Karpas-422 (cell line): ENCODE data around the gene PRDM16. TPM values are rescaled to one million over a fixed set of nuclear protein-coding genes. Genes with fewer than 3 reads are reported as not detected.

Experiments used
- DNase-seq: peaks from one replicate; pipeline ENCODE4 v3.0.0-alpha.2; 2015
- H2AFZ ChIP-seq: fragments of 200-600 bp; sonication (generic); 2 replicates; pipeline ENCODE4 v1.6.1; 2014; ENCODE audit warnings: antibody characterized with exemption, low read length, mixed read lengths
- H3K27ac ChIP-seq: fragments of 200-600 bp; sonication (generic); 2 replicates; pipeline ENCODE4 v1.5.1; 2014; ENCODE audit warnings: mild to moderate bottlenecking, low read length, moderate library complexity
- H3K27me3 ChIP-seq: fragments of 200-600 bp; sonication (generic); 2 replicates; pipeline ENCODE4 v1.6.1; 2014; ENCODE audit warnings: low read length, mixed read lengths
- H3K36me3 ChIP-seq: fragments of 200-600 bp; sonication (generic); 2 replicates; pipeline ENCODE4 v1.6.1; 2014; ENCODE audit warnings: low read length, mixed read lengths; ENCODE audit not compliant: insufficient read depth
- H3K4me1 ChIP-seq: fragments of 200-600 bp; sonication (generic); 2 replicates; pipeline ENCODE4 v1.6.1; 2014; ENCODE audit warnings: mild to moderate bottlenecking, low read length, mixed read lengths
- H3K4me2 ChIP-seq: fragments of 200-600 bp; sonication (generic); 2 replicates; pipeline ENCODE4 v1.6.1; 2014; ENCODE audit warnings: low read length, low read depth, mild to moderate bottlenecking; ENCODE audit not compliant: poor library complexity, severe bottlenecking
- H3K4me3 ChIP-seq: fragments of 200-600 bp; sonication (generic); 2 replicates; pipeline ENCODE4 v1.5.1; 2014; ENCODE audit warnings: mild to moderate bottlenecking, antibody characterized with exemption, low read length, mixed read lengths
- H3K79me2 ChIP-seq: fragments of 200-600 bp; sonication (generic); 2 replicates; pipeline ENCODE4 v1.6.1; 2014; ENCODE audit warnings: mild to moderate bottlenecking, low read length, mixed read lengths
- H3K9ac ChIP-seq: fragments of 200-600 bp; sonication (generic); 2 replicates; pipeline ENCODE4 v1.6.0; 2014; ENCODE audit warnings: low read length
- H3K9me2 ChIP-seq: fragments of 200-600 bp; sonication (generic), shearing (Covaris generic); replicated peaks from 2 replicates; pipeline ENCODE4 v1.6.0; 2014; ENCODE audit warnings: mild to moderate bottlenecking, low read length, moderate library complexity; ENCODE audit not compliant: insufficient read depth
- H3K9me3 ChIP-seq: fragments of 300-700, 200-600 bp; sonication (generic); 2 replicates; pipeline ENCODE4 v1.6.1; 2014; ENCODE audit warnings: low read length, mixed read lengths
- H4K20me1 ChIP-seq: fragments of 200-600 bp; sonication (generic); 2 replicates; pipeline ENCODE4 v1.6.1; 2014; ENCODE audit warnings: mild to moderate bottlenecking, antibody characterized with exemption, low read length, low read depth; ENCODE audit not compliant: insufficient read depth
- total RNA-seq: library from RNA; depleted of rRNA; stranded (reverse); fragments of >200 nt; shearing (Covaris generic); gene quantifications from 2 replicates; pipeline ENCODE4 v1.2.3, GENCODE V29; 2014; ENCODE audit warnings: low replicate concordance

Gene PRDM16
- total RNA-seq, 1 experiment from 2014 or later: not detected

DNA sequence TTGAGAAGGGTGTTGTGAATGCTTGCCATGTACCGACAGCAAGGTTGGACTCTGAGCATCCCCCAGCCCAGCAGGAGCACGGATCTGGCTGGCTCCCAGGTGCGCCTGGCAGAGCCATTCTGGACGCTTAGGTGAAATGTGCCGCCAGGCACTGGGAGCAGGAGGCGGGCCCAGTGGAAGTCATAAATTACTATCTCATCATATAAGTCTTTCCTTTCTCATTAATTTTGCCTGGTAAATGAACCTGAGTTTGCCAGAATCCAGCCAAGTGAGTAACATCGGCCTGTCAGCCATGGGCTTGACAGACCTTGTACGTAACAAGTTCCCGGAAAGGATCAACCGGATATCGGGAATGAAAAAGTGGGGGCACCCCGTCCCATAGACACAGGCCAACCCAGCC lies 206.0 kb downstream of the PRDM16 start:
- no peaks in the 10 kb centered on the region for H3K36me3 ChIP-seq
- H3K9me3 ChIP-seq: no peaks in the 10 kb centered on the region
- H3K27ac ChIP-seq: no peak overlapping the region
- no peaks in the 10 kb centered on the region for H4K20me1 ChIP-seq
- no peaks in the 10 kb centered on the region for H3K4me1 ChIP-seq
- H3K4me3 ChIP-seq: no peak overlapping the region
- H3K4me2 ChIP-seq: no peak overlapping the region
- no peaks in the 10 kb centered on the region for H3K79me2 ChIP-seq
- H3K9me2 ChIP-seq: no peaks in the 10 kb centered on the region
- no peaks in the 10 kb centered on the region for H3K27me3 ChIP-seq
- H2AFZ ChIP-seq: no peak overlapping the region
- DNase-seq: no peak
- H3K9ac ChIP-seq: no peak overlapping the region

DNA sequence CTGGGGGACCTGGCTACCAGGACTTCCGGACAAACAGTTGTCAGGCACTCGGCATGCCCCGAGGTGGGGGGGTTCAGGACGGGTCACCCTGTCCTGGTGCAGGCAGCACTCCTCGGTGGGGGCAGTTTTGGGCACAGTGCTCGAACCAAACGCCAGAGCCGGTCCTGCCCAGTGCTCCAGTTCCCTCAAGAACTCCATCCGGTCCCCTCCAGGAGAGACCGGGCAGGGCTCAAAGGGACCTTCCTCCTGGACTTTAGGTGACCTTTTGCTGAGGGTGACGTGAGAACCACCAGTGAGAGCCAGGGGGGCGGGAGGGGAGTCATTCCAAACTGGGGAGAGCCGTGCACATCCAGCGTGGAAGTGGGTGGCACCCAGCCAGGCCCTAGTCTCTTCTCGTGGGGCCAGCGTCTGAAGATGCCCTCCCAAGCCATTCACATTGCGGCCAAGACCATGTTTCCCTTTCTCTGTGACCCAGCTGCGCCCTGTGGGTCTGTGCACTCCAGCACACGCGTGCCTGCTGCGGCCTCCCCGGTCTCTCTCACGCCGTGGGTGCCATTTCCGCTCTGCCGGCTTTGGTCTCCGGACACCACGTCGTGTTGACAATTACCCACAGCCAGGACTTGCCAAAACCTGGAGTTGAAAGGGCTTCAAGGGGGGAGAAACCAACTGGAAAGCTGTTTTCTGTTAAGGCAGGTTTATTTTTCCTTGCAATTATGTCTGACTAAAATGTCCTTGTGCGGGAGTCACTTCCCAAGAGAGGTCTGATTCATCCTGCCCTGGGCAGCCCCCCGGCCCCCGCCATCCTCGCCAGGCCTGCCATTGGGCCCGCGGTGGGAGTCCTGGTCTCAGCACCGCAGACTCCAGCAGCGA lies 206.7 kb downstream of the PRDM16 start:
- no peak overlapping the region for H2AFZ ChIP-seq
- no peaks in the 10 kb centered on the region for H3K79me2 ChIP-seq
- H3K27me3 ChIP-seq: no peaks in the 10 kb centered on the region
- H4K20me1 ChIP-seq: no peaks in the 10 kb centered on the region
- H3K9me3 ChIP-seq: no peaks in the 10 kb centered on the region
- no peaks in the 10 kb centered on the region for H3K9me2 ChIP-seq
- DNase-seq: no peak
- H3K4me3 ChIP-seq: no peak overlapping the region
- no peak overlapping the region for H3K27ac ChIP-seq
- H3K4me1 ChIP-seq: no peaks in the 10 kb centered on the region
- no peaks in the 10 kb centered on the region for H3K36me3 ChIP-seq
- no peak overlapping the region for H3K9ac ChIP-seq
- H3K4me2 ChIP-seq: no peak overlapping the region

DNA sequence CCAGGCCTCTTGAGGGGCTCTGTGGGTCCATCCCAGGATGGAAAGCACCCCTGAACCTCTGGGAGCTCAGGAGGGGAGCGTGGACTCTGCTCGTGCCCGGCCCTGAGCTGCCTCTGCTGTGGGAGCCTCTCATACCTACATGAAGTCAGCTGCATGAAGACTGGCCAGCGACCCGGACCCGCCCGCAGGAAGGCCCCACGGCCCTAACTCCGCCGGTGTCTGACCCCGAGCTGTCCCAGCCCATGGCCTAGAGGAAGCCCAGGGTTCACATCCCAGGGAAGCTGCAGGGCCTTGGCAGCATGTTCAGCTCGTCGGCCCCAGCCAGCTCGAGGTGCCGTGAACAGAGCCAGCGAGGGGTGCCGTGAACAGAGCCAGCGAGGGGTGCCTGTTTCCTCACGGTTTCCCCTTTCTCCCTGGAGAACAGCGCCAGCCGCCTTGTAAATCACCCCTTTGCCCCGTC lies 207.4 kb downstream of the PRDM16 start:
- Histone ChIP-seq H3K27ac (no peak overlapping the region), H3K9me2 (no peaks in the 10 kb centered on the region)

GRCh38 chr1:3277011-3277471 lies 208.0 kb downstream of the PRDM16 start:
- no peaks in the 10 kb centered on the region for H3K9me3 ChIP-seq
- H3K4me1 ChIP-seq: no peaks in the 10 kb centered on the region
- no peak overlapping the region for H3K4me3 ChIP-seq
- no peaks in the 10 kb centered on the region for H3K79me2 ChIP-seq
- no peaks in the 10 kb centered on the region for H3K36me3 ChIP-seq
- no peak overlapping the region for H3K4me2 ChIP-seq
- H3K9me2 ChIP-seq: no peaks in the 10 kb centered on the region
- DNase-seq: no peak
- H4K20me1 ChIP-seq: no peaks in the 10 kb centered on the region
- H3K9ac ChIP-seq: no peak overlapping the region
- no peak overlapping the region for H2AFZ ChIP-seq
- H3K27me3 ChIP-seq: no peaks in the 10 kb centered on the region
- H3K27ac ChIP-seq: no peak overlapping the region

More for the DNA sequence above, 207.4 kb downstream of the PRDM16 start:
- no peaks in the 10 kb centered on the region for H3K36me3 ChIP-seq
- H3K4me3 ChIP-seq: no peak overlapping the region
- H4K20me1 ChIP-seq: no peaks in the 10 kb centered on the region
- no peaks in the 10 kb centered on the region for H3K27me3 ChIP-seq
- no peak overlapping the region for H3K9ac ChIP-seq
- no peak for DNase-seq
- no peaks in the 10 kb centered on the region for H3K79me2 ChIP-seq
- H3K9me3 ChIP-seq: no peaks in the 10 kb centered on the region
- H3K4me1 ChIP-seq: no peaks in the 10 kb centered on the region
- H3K4me2 ChIP-seq: no peak overlapping the region
- H2AFZ ChIP-seq: no peak overlapping the region

- no peaks in the 10 kb centered on the region for H4K20me1 ChIP-seq
- H3K27ac ChIP-seq: no peak overlapping the region
- H3K79me2 ChIP-seq: no peaks in the 10 kb centered on the region
- H3K9me3 ChIP-seq: no peaks in the 10 kb centered on the region
- H3K4me3 ChIP-seq: no peak overlapping the region
- no peak for DNase-seq
- no peaks in the 10 kb centered on the region for H3K36me3 ChIP-seq
- H3K4me2 ChIP-seq: no peak overlapping the region
- H2AFZ ChIP-seq: no peak overlapping the region
- no peaks in the 10 kb centered on the region for H3K9me2 ChIP-seq
- no peak overlapping the region for H3K9ac ChIP-seq
- H3K27me3 ChIP-seq: no peaks in the 10 kb centered on the region
- no peaks in the 10 kb centered on the region for H3K4me1 ChIP-seq
These were observed 208.6 kb downstream of the PRDM16 start for GRCh38 chr1:3277623-3278022.

DNA sequence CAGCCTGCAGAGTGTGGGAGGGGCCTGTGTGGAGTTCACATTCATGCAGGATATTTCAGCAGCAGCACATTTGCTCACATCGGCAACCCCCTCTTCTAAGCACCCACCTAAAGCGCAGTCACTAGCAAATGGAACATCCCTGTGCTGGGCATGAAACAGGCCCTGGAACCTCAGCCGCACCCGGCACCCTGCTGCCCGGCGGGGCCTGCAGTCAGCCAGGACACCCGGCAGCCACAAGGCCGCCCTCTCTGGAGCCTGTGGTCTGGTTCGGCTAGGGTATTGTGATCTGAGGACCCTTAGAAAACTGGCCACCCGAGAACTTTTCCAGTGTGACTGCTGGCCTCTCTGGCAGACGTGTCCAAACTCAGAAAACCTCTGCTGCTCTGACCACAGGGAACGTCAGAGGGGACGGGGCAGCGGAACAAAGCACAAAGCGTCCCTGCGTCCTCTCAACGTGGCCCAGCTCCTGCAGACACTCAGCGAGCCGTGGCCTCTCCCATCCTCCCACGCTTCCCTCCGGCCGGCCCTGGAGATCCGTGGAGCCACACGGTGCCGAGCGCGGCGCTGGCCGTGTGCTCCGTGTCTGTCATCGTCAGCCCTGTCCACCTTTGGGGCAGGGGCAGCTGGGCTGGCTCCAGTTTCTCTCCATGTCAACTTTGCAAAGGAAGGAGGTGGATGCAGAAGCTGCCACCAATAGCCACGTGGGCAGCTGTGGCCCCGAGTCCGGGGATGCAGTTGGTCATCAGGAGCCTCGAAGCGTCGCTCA lies 209.6 kb downstream of the PRDM16 start:
- no peaks in the 10 kb centered on the region for H3K4me1 ChIP-seq
- H3K27me3 ChIP-seq: no peaks in the 10 kb centered on the region
- no peak for DNase-seq
- H3K9ac ChIP-seq: no peak overlapping the region
- H3K9me2 ChIP-seq: no peaks in the 10 kb centered on the region
- no peak overlapping the region for H3K4me3 ChIP-seq
- no peaks in the 10 kb centered on the region for H4K20me1 ChIP-seq
- no peak overlapping the region for H3K27ac ChIP-seq
- no peaks in the 10 kb centered on the region for H3K9me3 ChIP-seq
- no peak overlapping the region for H2AFZ ChIP-seq
- H3K4me2 ChIP-seq: no peak overlapping the region
- no peaks in the 10 kb centered on the region for H3K36me3 ChIP-seq
- H3K79me2 ChIP-seq: no peaks in the 10 kb centered on the region

GRCh38 chr1:3279182-3279470 lies 210.1 kb downstream of the PRDM16 start:
- no peaks in the 10 kb centered on the region for H4K20me1 ChIP-seq
- DNase-seq: no peak
- no peaks in the 10 kb centered on the region for H3K9me3 ChIP-seq
- no peaks in the 10 kb centered on the region for H3K36me3 ChIP-seq
- no peak overlapping the region for H3K27ac ChIP-seq
- no peak overlapping the region for H3K4me2 ChIP-seq
- no peak overlapping the region for H3K9ac ChIP-seq
- no peak overlapping the region for H3K4me3 ChIP-seq
- no peaks in the 10 kb centered on the region for H3K9me2 ChIP-seq
- H3K79me2 ChIP-seq: no peaks in the 10 kb centered on the region
- no peaks in the 10 kb centered on the region for H3K4me1 ChIP-seq
- no peaks in the 10 kb centered on the region for H3K27me3 ChIP-seq
- no peak overlapping the region for H2AFZ ChIP-seq

- Histone ChIP-seq H3K27ac (no peak overlapping the region), H3K9me3 (no peaks in the 10 kb centered on the region), H3K4me2 (no peak overlapping the region), H3K9me2 (no peaks in the 10 kb centered on the region), H3K27me3 (no peaks in the 10 kb centered on the region), H3K4me3 (no peak overlapping the region), H4K20me1 (no peaks in the 10 kb centered on the region), H3K79me2 (no peaks in the 10 kb centered on the region), H3K9ac (no peak overlapping the region), H3K4me1 (no peaks in the 10 kb centered on the region), H2AFZ (no peak overlapping the region), H3K36me3 (no peaks in the 10 kb centered on the region)
- DNase-seq: no peak
These were observed 212.7 kb downstream of the PRDM16 start for GRCh38 chr1:3281735-3282134.
